SW 1271 (cell line): ENCODE data around the gene ARHGEF25.
"Not testable (repeated sequence)": the region's sequence is repeated elsewhere in the genome, so short reads cannot be mapped to it uniquely, and the experiment has no call there.

ENCODE experiments used
- DNase-seq, 2 experiments: peaks; one replicate each; lab custom pipeline; 2025; lab: John Stamatoyannopoulos, UW

The ARHGEF25 gene

DNA sequence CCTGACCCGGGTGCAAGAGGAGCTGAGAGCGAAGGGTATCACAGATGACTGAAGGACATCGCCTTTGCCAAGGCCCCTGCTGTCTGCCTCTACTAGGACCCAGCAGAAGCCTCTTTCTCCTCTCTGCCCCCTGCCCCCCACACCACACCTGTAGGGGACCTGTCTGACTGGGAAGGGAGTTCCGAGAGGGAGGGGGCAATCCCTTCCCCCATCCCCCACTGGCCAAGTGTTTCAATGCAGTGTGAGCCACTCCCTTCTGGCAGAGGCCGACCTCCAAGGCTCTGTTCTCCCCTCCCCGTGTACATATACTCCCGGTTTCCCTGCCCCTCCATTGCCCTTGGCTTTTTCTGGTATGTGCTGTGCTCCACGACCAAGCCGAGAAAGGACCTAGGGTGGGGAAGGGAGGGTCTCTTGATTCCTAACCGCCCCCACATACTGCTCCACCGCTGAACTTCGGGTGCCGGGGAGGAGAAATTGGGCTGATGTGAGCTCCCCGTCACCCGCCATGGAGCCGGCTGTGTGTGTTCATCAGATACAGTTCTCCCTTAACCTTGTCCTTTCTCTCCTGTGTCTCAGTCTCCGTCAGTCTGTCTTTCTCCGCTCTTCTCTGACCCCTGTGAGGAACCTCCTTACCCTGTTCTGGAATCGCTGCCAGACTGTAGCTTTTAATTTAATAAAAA lies 2.0 kb upstream of the ARHGEF25 start:
- no peak for DNase-seq

- no peak for DNase-seq
Observed at GRCh38 chr12:57609781-57610553, 1.3 kb upstream of the ARHGEF25 start.

- no peak for DNase-seq
Observed at GRCh38 chr12:57610554-57611107, 604 bp upstream of the ARHGEF25 start.

GRCh38 chr12:57611827-57612710 lies 834 bp downstream of the ARHGEF25 start:
- no peak for DNase-seq

DNA sequence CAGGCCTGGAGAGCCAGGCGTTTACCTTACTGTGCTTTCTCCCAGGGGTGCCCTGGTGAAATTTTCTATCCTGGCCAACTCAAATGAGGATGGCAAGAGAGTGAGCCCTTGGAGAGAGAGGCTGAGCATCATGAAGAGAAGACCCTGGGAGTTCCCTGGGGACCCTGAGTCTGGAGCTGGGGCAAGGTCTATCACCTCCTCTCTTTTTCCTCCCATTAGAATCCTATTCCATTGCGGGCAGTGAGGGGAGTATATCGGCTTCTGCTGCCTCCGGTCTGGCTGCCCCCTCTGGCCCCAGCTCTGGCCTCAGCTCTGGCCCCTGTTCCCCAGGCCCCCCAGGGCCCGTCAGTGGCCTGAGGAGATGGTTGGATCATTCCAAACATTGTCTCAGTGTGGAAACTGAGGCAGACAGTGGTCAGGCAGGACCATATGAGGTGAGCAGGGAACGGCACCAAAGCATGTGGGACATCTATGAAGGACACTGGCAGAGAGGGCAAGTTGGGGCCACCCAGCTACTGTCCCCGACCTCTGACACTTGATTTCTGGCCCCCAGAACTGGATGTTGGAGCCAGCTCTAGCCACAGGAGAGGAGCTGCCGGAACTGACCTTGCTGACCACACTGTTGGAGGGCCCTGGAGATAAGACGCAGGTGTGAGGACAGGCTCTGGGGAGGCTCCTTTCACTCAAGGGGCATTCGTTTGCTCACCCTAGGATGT lies 1.6 kb downstream of the ARHGEF25 start:
- no peak for DNase-seq

GRCh38 chr12:57613427-57614109 lies 2.3 kb downstream of the ARHGEF25 start:
- no peak for DNase-seq

DNA sequence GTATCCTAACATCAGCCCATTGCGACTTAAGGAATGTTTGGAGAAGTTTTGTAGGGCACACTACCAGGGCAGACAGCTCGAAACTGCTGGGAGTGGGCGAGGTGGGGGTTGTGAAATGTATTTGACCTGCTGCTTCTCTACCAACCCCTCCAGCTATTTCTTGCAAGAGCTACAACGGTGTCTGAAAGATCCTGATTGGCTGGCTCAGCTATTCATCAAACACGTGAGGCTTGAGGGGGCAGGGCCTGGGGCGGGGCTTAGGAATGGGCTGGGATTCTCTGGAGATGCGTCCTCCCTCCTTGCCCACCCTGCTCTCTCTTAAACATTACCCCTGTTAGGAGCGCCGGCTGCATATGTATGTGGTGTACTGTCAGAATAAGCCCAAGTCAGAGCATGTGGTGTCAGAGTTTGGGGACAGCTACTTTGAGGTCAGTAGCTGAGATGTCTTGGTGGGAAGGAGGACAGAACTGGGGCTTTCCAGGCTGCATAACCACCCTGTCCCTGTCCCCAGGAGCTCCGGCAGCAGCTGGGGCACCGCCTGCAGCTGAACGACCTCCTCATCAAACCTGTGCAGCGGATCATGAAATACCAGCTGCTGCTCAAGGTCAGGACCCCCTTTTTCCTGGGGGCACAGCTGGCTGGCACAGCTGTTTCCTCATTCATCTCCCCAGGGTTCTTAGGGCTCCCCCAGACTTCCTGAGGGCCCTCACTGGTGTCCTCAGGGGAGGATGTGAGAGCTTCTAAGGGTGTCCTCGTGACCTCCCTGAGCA lies 3.1 kb downstream of the ARHGEF25 start:
- DNase-seq = no peak

GRCh38 chr12:57614948-57615500 lies 3.8 kb downstream of the ARHGEF25 start:
- DNase-seq = no peak

GRCh38 chr12:57615637-57616036 lies 4.4 kb downstream of the ARHGEF25 start:
- DNase-seq = no peak

- no peak for DNase-seq
Observed at GRCh38 chr12:57616383-57617101, 5.3 kb downstream of the ARHGEF25 start.

DNA sequence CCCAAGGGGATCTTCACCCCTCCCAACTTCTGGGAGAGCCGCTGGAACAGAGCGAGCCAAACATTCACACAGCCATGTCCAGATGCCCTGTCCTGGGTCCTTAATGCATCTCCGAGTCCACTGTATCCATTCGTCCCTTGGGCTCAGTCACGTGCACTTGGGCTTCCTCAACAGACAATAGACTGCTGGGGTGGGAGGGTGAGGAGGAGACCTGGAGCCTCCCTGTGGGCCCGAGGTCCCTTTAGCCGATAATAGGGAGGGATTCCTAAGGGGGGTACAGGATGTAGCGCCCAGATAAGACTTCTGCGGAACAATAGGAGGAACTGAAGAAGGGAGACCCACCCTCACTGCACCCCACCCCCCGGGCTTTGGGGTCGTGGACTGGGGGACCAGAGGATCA lies 6.7 kb downstream of the ARHGEF25 start:
- no peak for DNase-seq

DNA sequence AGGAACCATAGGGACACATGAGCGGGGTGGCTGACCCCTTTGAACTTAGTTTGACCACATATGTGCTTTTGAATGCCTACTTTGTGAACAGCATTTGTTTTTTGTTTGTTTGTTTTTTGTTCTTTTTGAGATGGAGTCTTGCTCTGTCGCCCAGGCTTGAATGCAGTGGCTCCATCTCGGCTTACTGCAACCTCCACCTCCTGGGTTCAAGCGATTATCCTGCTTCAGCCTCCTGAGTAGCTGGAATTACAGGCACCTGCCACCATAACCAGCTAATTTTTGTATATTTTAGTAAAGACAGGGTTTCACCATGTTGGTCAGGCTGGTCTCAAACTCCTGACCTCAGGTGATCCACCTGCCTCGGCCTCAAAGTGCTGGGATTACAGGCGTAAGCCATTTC lies 7.2 kb downstream of the ARHGEF25 start:
- DNase-seq = not testable (repeated sequence)

DNA sequence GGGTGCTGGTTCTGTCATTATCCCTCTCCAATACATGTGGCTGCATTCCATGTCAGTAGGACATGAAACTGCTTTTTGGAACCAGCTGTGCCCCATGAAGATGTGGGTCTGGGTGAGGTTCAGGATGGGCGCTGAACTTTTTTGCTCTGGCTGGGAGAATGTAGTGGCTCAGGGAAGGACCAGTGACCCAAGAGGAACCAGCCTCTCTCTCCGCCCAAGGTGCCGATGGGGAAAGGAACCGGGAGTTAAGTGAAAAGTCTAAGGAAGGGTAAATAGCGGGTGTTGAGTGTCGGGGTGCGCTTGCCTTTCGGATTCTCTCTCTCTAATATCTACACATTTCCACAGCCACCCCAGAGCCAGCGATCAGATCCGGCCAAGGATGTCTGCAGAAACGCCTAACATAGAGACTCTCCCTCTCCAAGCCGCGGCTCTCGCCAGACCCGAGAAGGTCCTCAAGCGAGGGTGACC lies 7.8 kb downstream of the ARHGEF25 start:
- DNase-seq = no peak

DNA sequence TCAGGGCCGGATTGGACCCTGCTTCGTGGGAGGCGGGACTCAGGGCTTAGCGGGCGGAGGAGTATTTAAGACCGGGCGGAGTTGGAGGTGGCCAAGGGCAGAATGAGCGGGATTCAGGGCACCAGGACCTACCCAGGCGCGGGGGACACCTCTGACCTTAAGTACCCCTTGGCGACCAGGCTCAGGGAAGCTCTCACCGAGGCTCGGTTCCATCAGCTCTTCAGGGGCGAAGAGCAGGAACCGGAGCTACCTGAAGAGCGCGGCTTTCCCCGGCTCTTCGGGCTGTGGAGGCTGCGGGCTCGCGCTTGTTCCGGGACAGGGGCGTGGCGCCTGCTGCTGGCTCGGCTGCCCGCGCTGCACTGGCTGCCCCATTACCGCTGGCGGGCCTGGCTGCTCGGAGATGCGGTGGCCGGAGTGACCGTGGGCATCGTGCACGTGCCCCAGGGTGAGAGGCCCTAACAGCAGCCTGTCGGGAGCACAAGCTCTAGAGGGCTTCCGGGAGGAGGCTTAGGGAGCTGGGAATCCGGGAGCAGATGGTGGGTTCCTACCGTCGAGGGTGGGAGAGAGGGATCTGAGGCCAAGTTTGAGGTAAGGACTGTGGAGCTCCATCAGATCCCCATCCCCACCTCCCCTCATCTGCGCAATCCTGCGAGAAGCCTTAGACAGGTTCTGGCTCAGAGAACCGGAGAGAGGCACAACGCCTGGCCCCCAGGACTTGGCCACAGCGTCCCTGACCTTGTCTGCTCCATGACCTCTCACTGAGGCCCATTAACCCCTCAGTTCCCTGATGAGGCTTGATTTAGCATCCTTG lies 8.4 kb downstream of the ARHGEF25 start:
- no peak for DNase-seq

DNA sequence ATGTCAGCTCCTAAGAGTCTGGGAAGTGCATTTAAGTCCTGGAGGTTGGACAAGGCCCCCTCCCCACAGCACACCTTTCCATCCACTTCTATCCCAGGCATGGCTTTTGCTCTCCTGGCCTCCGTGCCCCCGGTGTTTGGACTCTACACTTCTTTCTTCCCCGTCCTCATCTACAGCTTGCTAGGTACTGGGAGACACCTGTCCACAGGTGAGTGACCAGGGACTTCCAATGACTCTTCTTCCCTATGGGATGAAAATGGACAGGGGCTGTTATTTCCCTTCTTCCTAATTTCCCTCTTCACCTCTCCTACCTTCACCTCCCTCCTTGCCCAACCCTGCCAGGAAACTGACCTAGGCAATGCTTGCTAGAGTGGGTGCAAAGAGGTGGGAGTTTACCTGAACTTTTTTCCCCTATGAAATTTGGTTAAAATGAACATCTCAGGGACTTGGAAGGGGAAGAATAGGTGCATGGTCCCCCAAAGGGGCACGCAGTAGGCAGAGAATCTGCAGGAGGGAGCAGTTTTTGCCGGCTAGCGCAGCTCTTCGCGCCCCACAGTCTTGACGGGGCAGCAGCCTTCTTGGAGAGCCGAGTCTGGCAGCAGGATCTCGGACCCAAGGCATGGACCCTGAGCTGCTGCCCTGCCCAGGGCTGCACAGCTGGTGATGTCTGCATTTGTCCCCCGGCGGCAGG lies 9.2 kb downstream of the ARHGEF25 start:
- no peak for DNase-seq

- no peak for DNase-seq
Observed at GRCh38 chr12:57620936-57621496, 9.8 kb downstream of the ARHGEF25 start.
